EL (cell line): ENCODE measurements around the gene ZNF467.

Source experiments
- DNase-seq: peaks from one replicate; pipeline ENCODE4 v3.0.0-alpha.2; 2016

The ZNF467 gene

GRCh38 chr7:149742075-149742701 lies 31.2 kb downstream of the ZNF467 start:
- peak; percentile 63 for DNase-seq

GRCh38 chr7:149741629-149742028 lies 31.8 kb downstream of the ZNF467 start:
- peak; percentile 19 for DNase-seq

GRCh38 chr7:149736478-149737360 lies 36.7 kb downstream of the ZNF467 start:
- no peak for DNase-seq

- no peak for DNase-seq
These were observed 37.5 kb downstream of the ZNF467 start for GRCh38 chr7:149735779-149736477.

- no peak for DNase-seq
These were observed 38.2 kb downstream of the ZNF467 start for GRCh38 chr7:149735181-149735602.

GRCh38 chr7:149734791-149735075 lies 38.7 kb downstream of the ZNF467 start:
- DNase-seq, result no peak

GRCh38 chr7:149733924-149734790 lies 39.2 kb downstream of the ZNF467 start:
- no peak for DNase-seq

- DNase-seq, result no peak
These were observed 40.1 kb downstream of the ZNF467 start for GRCh38 chr7:149733131-149733923.

- DNase-seq, result no peak
These were observed 40.8 kb downstream of the ZNF467 start for GRCh38 chr7:149732611-149733010.

GRCh38 chr7:149732111-149732561 lies 41.3 kb downstream of the ZNF467 start:
- no peak for DNase-seq

- DNase-seq, result no peak
These were observed 42.0 kb downstream of the ZNF467 start for GRCh38 chr7:149731207-149731955.

- DNase-seq, result no peak
These were observed 43.2 kb downstream of the ZNF467 start for GRCh38 chr7:149729983-149730801.

- DNase-seq, result no peak
These were observed 43.8 kb downstream of the ZNF467 start for GRCh38 chr7:149729586-149729982.

- DNase-seq, result no peak
These were observed 44.7 kb downstream of the ZNF467 start for GRCh38 chr7:149728491-149729375.

GRCh38 chr7:149727899-149728476 lies 45.4 kb downstream of the ZNF467 start:
- DNase-seq, result no peak

GRCh38 chr7:149727053-149727898 lies 46.1 kb downstream of the ZNF467 start:
- DNase-seq, result no peak

- no peak for DNase-seq
These were observed 47.5 kb downstream of the ZNF467 start for GRCh38 chr7:149725916-149726315.

GRCh38 chr7:149725426-149725821 lies 48.0 kb downstream of the ZNF467 start:
- DNase-seq, result no peak
